T follicular helper cell (primary cell): ENCODE measurements around the gene WDR48.

Experiments
- DNase-seq: peaks from one replicate; pipeline ENCODE4 v3.0.0-alpha.2; 2020; ENCODE audit warnings: low read depth

WDR48 gene

DNA sequence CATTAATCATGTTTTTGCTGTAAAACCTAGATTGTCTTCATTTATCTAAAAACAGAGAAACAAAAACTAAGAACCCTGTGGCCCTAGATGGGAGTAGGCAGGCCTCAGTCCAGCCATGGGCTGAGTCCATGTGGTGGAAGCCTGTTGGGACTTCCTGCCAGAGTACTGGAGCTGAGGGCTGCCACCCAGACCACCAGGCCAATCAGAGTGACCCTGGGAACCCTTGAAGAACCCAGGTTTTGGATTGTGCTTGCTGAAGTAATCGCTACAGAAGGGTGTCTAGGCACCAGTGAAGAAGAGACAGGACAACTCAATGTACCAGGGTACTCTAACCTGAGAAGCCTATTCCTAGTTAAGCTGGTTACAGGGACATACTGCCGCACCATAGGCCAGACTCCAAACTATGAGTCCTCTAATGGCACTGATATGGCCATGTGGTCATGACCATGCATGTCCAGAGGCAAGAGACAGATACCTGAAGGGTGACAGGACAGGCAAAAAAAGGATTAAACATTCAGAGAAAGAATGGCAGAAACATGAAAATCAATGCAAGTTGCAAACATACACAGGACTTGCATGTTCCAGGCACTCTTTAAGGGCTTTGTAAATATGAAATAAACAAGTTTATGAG, 88.6 kb downstream of the WDR48 start:
- DNase-seq = no peak

GRCh38 chr3:39141171-39141995, 89.6 kb downstream of the WDR48 start:
- DNase-seq = no peak

GRCh38 chr3:39142067-39142466, 90.3 kb downstream of the WDR48 start:
- DNase-seq = no peak

- DNase-seq = no peak
Observed at GRCh38 chr3:39143051-39143885, 91.5 kb downstream of the WDR48 start.

- no peak for DNase-seq
Observed at GRCh38 chr3:39144095-39144747, 92.4 kb downstream of the WDR48 start.

GRCh38 chr3:39144748-39145380, 93.0 kb downstream of the WDR48 start:
- no peak for DNase-seq

- no peak for DNase-seq
Observed at GRCh38 chr3:39146083-39146501, 94.3 kb downstream of the WDR48 start.
